ENCODE results near the gene SLC20A1. TPM values are rescaled to one million over a fixed set of nuclear protein-coding genes. Genes with fewer than 3 reads are reported as not detected.
"Not testable (repeated sequence)": the region's sequence is repeated elsewhere in the genome, so short reads cannot be mapped to it uniquely, and the experiment has no call there.

Gene SLC20A1
- total and polyA plus RNA-seq, 3 donors from 2014 or later, result 30.2 to 47.8 (median 38.7) TPM

DNA sequence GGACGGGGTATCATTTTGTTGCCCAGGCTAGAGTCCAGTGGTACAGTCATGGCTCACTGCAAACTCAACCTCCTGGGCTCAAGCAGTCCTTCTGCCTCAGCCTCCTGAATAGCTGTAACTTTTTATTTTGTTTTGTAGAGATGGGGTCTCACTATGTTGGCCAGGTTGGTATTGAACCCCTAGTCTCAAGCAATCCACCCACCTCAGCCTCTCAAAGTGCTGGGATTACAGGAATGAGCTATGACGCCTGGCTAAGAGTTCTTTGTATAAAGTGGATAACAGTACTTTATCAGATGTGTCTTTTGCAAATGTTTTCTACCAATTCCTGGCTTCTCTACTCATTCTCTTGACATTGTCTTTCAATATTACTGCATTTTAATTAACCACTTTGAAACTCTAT lies 57.9 kb downstream of the SLC20A1 start:
- Histone ChIP-seq H3K36me3 (ENCODE audit: low read depth, missing control alignments) (no peaks in the 10 kb centered on the region), H3K4me1 (no peaks in the 10 kb centered on the region), H3K27me3 (no peaks in the 10 kb centered on the region), H3K4me3 (no peak overlapping the region), H3K9me3 (no peaks in the 10 kb centered on the region), H3K27ac (no peak overlapping the region)
- intact Hi-C loops (cut with DNase I; ENCODE audit: low total_unique reads), result no loop called here
- WGBS, 2 donors, result 36 to 70% methylated on average over 2 of the region's 2 CpGs
- TF ChIP-seq POLR2A (IDR thresholded peaks at IDR 0.05), result no peak
- TF ChIP-seq, protein P1, sequence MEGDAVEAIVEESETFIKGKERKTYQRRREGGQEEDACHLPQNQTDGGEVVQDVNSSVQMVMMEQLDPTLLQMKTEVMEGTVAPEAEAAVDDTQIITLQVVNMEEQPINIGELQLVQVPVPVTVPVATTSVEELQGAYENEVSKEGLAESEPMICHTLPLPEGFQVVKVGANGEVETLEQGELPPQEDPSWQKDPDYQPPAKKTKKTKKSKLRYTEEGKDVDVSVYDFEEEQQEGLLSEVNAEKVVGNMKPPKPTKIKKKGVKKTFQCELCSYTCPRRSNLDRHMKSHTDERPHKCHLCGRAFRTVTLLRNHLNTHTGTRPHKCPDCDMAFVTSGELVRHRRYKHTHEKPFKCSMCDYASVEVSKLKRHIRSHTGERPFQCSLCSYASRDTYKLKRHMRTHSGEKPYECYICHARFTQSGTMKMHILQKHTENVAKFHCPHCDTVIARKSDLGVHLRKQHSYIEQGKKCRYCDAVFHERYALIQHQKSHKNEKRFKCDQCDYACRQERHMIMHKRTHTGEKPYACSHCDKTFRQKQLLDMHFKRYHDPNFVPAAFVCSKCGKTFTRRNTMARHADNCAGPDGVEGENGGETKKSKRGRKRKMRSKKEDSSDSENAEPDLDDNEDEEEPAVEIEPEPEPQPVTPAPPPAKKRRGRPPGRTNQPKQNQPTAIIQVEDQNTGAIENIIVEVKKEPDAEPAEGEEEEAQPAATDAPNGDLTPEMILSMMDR (IDR thresholded peaks at IDR 0.05), result no peak
- DNase-seq, result no peak

DNA sequence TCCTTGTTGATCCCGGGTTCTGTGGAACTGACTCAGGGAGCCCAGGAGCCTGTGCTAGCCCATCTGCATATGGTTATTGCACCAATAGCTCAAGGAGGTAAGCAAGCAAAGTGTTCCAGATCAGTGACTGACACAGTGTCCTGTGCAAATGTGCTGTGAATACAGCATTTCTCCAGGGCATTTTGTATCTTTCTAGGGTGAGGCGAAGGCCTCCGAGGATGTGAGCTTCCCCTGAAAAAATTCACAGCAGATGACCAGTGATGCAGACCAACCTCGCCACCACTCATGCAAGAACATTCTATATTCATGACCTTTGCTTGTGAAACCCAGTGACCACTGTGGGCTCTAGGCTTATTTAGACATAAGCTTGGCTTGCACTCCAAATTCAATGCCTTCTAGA lies 59.8 kb downstream of the SLC20A1 start:
- Histone ChIP-seq H3K27me3 (no peaks in the 10 kb centered on the region), H3K36me3 (ENCODE audit: low read depth, missing control alignments) (no peaks in the 10 kb centered on the region), H3K4me3 (no peak overlapping the region), H3K4me1 (no peaks in the 10 kb centered on the region), H3K9me3 (no peaks in the 10 kb centered on the region), H3K27ac (no peak overlapping the region)
- intact Hi-C loops (cut with DNase I; ENCODE audit: low total_unique reads), result no loop called here
- 88 to 89% methylated on average over 4 of the region's 4 CpGs for WGBS, 2 donors
- no peak for DNase-seq
- TF ChIP-seq, protein P1 (IDR thresholded peaks at IDR 0.05), result no peak
- TF ChIP-seq POLR2A (IDR thresholded peaks at IDR 0.05), result no peak

DNA sequence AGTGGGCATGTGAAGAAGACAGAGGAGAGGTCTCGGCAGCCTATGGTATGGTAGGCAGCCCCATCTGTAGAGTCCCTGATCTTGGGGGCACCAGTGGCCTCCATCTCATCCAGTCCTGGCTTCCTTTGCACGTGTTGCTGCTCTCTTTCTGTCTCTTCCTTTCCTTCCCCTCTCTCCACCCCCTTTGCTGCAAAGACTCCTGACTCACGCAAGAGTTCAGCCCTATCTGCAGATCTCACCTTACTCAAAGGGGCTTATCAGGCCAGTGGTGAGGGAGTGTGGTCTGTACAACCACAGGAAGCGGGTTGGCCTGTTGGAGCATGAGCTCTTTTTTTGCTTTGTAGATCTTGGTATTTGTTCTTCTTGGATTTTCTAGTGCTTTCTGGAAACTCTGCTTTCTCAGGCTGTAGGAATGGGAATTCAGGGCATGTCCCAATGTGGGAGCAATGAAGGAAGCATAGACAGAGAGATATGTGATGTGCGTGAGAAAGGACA lies 60.5 kb downstream of the SLC20A1 start:
- 46 to 58% methylated on average over 5 of the region's 5 CpGs for WGBS, 2 donors
- no peaks in the 10 kb centered on the region for H3K27me3 ChIP-seq
- no peak for DNase-seq

DNA sequence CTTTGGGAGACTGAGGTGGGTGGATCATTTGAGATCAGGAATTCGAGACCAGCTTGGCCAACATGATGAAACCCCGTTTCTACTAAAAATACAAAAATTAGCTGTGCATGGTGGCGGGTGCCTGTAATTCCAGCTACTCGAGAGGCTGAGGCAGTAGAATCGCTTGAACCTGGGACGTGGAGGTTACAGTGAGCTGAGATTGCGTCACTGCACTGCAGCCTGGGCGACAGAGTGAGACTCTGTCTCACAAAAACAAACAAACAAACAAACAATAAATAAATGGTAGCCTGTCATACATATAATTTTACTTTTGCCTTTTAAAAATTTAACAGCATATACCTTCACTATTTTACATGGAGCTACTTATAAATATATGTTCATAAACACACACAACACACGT lies 61.2 kb downstream of the SLC20A1 start:
- H3K27me3 ChIP-seq; H3K4me3 ChIP-seq; H3K36me3 ChIP-seq (ENCODE audit: low read depth, missing control alignments); H3K4me1 ChIP-seq; intact Hi-C loops (cut with DNase I; ENCODE audit: low total_unique reads); H3K9me3 ChIP-seq; H3K27ac ChIP-seq; DNase-seq: not testable (repeated sequence)
- 84 to 91% methylated on average over 9 of the region's 9 CpGs for WGBS, 2 donors

More for the DNA sequence above, 60.5 kb downstream of the SLC20A1 start:
- H3K4me1 ChIP-seq, result no peaks in the 10 kb centered on the region
- intact Hi-C loops (cut with DNase I; ENCODE audit: low total_unique reads), result no loop called here
- H3K36me3 ChIP-seq (ENCODE audit: low read depth, missing control alignments), result no peaks in the 10 kb centered on the region
- no peaks in the 10 kb centered on the region for H3K9me3 ChIP-seq
- TF ChIP-seq, protein P1 (IDR thresholded peaks at IDR 0.05), result no peak
- H3K4me3 ChIP-seq, result no peak overlapping the region
- no peak overlapping the region for H3K27ac ChIP-seq

DNA sequence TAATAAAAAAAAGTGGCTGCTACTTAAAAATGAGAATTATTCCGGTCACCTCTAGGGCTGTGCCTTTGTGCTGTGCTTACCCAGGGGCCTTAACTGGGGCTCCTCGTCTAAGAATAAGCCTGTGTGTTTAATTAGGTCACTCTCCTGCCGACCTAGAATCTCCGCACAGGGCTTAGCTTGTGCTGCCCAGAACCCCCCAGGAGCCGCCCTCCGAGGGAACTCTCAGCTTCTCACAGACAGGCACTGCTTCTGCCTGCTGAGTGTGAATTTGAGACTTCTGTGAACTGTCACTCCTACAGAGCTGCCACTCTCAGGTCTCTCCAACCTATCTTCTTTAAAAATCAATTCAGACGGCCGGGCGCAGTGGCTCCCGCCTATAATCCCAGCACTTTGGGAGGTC lies 63.2 kb downstream of the SLC20A1 start:
- Histone ChIP-seq H3K4me3 (no peak overlapping the region), H3K27ac (no peak overlapping the region), H3K9me3 (no peaks in the 10 kb centered on the region), H3K4me1 (peaks cover 7% of the 10 kb centered on the region), H3K27me3 (no peaks in the 10 kb centered on the region), H3K36me3 (ENCODE audit: low read depth, missing control alignments) (no peaks in the 10 kb centered on the region)
- DNase-seq, result no peak
- intact Hi-C loops (cut with DNase I; ENCODE audit: low total_unique reads), result no loop called here
- 71 to 79% methylated on average over 10 of the region's 10 CpGs for WGBS, 2 donors
- no peak for TF ChIP-seq POLR2A (IDR thresholded peaks at IDR 0.05)
- TF ChIP-seq, protein P1 (IDR thresholded peaks at IDR 0.05), result no peak
